ENCODE data around the gene VDAC1.

The VDAC1 gene

DNA sequence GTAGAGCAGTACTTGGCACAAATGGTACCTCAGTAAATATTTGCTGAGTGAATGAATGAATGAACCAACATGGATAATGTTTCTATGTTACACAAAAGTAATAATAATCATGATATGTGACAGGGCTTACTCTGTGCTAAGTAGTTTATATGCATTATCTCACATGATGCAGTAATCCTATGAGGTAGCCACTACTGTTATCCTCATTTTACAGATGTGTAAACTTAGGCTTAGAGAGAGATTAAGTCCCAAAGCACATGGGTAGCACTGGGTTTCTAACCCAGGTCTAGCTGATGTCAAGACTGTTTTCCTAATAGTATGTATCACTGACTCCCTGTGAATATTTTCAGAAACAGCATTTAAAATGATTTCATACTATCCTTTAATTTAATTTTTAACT lies 44.1 kb upstream of the VDAC1 start:
- no peak overlapping the region for H2AFZ ChIP-seq (ENCODE audit: low read depth)
- H3K79me2 ChIP-seq (ENCODE audit: insufficient read depth, low read depth): no peaks in the 10 kb centered on the region
- TF ChIP-seq, protein P1, sequence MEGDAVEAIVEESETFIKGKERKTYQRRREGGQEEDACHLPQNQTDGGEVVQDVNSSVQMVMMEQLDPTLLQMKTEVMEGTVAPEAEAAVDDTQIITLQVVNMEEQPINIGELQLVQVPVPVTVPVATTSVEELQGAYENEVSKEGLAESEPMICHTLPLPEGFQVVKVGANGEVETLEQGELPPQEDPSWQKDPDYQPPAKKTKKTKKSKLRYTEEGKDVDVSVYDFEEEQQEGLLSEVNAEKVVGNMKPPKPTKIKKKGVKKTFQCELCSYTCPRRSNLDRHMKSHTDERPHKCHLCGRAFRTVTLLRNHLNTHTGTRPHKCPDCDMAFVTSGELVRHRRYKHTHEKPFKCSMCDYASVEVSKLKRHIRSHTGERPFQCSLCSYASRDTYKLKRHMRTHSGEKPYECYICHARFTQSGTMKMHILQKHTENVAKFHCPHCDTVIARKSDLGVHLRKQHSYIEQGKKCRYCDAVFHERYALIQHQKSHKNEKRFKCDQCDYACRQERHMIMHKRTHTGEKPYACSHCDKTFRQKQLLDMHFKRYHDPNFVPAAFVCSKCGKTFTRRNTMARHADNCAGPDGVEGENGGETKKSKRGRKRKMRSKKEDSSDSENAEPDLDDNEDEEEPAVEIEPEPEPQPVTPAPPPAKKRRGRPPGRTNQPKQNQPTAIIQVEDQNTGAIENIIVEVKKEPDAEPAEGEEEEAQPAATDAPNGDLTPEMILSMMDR (conservative IDR thresholded peaks at IDR 0.05; ENCODE audit: low read depth, low read length): no peak
- no peak overlapping the region for H3K4me3 ChIP-seq (IDR thresholded peaks at IDR 0.05; ENCODE audit: insufficient read depth, low read depth, low read length)
- H3K27ac ChIP-seq: no peak overlapping the region
- H4K20me1 ChIP-seq (ENCODE audit: insufficient read depth): no peaks in the 10 kb centered on the region
- H3K4me1 ChIP-seq (ENCODE audit: low read depth, poor library complexity, severe bottlenecking): no peaks in the 10 kb centered on the region
- H3K36me3 ChIP-seq (ENCODE audit: insufficient read depth): no peaks in the 10 kb centered on the region
- no peak overlapping the region for H3K9ac ChIP-seq
- H3K27me3 ChIP-seq (ENCODE audit: insufficient read depth, low read depth): no peaks in the 10 kb centered on the region
- H3K4me2 ChIP-seq: no peak overlapping the region

DNA sequence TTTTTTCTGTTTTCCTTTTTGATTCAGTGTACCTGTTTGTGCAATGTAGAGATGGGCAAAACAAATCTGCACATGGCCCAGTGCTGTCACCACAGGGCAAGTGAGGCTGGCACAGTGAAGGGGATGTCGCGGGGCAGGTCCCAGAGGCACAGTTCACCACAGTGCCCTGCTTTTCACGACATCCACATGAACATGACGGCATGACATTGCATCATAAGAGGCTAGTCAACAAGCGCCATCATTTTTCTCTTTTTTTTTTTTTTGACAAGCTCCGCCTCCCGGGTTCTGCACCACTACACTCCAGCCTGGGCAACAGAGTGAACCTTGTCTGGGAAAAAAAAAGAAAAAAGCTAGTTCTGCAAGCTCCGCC lies 42.9 kb upstream of the VDAC1 start:
- Histone ChIP-seq H2AFZ (ENCODE audit: low read depth) (no peak overlapping the region), H3K4me1 (ENCODE audit: low read depth, poor library complexity, severe bottlenecking) (no peaks in the 10 kb centered on the region), H3K27me3 (ENCODE audit: insufficient read depth, low read depth) (no peaks in the 10 kb centered on the region), H3K79me2 (ENCODE audit: insufficient read depth, low read depth) (no peaks in the 10 kb centered on the region), H4K20me1 (ENCODE audit: insufficient read depth) (no peaks in the 10 kb centered on the region), H3K4me2 (no peak overlapping the region), H3K27ac (no peak overlapping the region), H3K9ac (no peak overlapping the region), H3K4me3 (IDR thresholded peaks at IDR 0.05; ENCODE audit: insufficient read depth, low read depth, low read length) (no peak overlapping the region), H3K36me3 (ENCODE audit: insufficient read depth) (no peaks in the 10 kb centered on the region)
- TF ChIP-seq, protein P1 (conservative IDR thresholded peaks at IDR 0.05; ENCODE audit: low read depth, low read length): no peak

DNA sequence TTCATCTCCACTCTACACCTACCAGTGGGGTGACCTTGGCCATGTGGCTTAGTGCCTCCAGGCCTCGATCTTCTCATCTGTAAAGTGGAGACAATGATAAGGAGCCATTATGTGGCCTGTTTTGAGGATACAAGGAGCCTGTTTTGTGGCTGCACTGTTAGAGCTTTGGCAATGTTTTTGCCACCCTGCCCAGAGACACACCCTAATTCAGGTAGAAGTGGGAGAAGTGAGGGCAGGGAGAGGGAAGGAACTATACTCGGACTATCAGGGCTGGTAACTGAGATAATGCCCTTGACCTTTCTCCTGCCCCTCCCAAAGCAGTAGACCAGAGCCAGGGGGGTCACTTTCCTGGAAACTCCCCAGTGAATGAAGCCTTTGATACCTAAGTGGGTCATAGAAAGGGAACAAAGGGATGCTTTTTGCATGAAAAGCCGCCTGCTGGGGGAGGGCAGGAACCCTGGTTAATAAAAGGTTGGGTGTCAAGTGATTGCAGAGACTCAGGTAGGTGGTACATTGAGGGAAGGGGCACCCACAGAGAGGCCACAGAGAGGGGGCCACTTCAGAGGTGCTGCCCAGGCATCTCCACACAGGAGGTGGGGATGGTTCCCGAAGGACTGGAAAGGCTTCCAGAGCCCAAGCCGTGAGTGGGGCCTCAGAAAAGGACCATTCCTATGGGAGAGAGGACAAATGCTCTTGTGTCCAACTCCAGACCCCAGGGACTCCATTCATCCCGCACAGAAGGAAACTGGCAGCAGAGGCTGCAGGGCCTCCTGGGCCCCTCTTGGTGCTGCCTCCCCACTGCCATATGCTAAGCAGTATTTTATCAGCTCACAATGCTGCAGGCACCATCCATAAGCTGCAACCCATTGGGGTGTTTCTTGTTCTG lies 42.3 kb upstream of the VDAC1 start:
- Histone ChIP-seq H3K36me3 (ENCODE audit: insufficient read depth) (no peaks in the 10 kb centered on the region), H3K27ac (no peak overlapping the region), H4K20me1 (ENCODE audit: insufficient read depth) (no peaks in the 10 kb centered on the region), H3K27me3 (ENCODE audit: insufficient read depth, low read depth) (no peaks in the 10 kb centered on the region), H2AFZ (ENCODE audit: low read depth) (no peak overlapping the region), H3K4me3 (IDR thresholded peaks at IDR 0.05; ENCODE audit: insufficient read depth, low read depth, low read length) (no peak overlapping the region), H3K79me2 (ENCODE audit: insufficient read depth, low read depth) (no peaks in the 10 kb centered on the region), H3K4me2 (no peak overlapping the region), H3K9ac (no peak overlapping the region), H3K4me1 (ENCODE audit: low read depth, poor library complexity, severe bottlenecking) (peaks cover under 1% of the 10 kb centered on the region)
- TF ChIP-seq, protein P1 (conservative IDR thresholded peaks at IDR 0.05; ENCODE audit: low read depth, low read length): no peak

DNA sequence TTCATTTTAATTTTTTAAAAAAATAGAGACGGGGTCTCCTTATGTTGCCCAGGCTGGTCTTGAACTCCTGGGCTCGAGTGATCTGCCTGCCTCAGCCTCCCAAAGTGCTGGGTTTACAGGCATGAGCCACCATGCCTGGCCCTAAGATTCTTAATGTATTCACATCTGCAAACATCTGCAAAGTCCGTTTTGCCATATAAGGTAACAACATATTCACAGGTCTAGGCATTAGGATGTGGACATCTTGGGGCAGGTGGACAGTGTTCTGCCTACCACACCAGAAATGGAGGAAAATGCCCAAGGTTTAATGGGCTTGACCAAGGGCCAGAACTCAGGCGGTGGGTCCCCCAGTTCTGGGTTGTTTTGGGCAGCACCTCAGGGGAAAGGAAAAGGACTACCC lies 41.6 kb upstream of the VDAC1 start:
- no peaks in the 10 kb centered on the region for H3K27me3 ChIP-seq (ENCODE audit: insufficient read depth, low read depth)
- no peaks in the 10 kb centered on the region for H3K36me3 ChIP-seq (ENCODE audit: insufficient read depth)
- H2AFZ ChIP-seq (ENCODE audit: low read depth): no peak overlapping the region
- no peaks in the 10 kb centered on the region for H4K20me1 ChIP-seq (ENCODE audit: insufficient read depth)
- TF ChIP-seq, protein P1 (conservative IDR thresholded peaks at IDR 0.05; ENCODE audit: low read depth, low read length): no peak
- no peaks in the 10 kb centered on the region for H3K79me2 ChIP-seq (ENCODE audit: insufficient read depth, low read depth)
- H3K27ac ChIP-seq: no peak overlapping the region
- no peak overlapping the region for H3K9ac ChIP-seq
- peaks cover 5% of the 10 kb centered on the region for H3K4me1 ChIP-seq (ENCODE audit: low read depth, poor library complexity, severe bottlenecking)
- no peak overlapping the region for H3K4me2 ChIP-seq
- H3K4me3 ChIP-seq (IDR thresholded peaks at IDR 0.05; ENCODE audit: insufficient read depth, low read depth, low read length): no peak overlapping the region

All from KMS-11 (cell line).